ENCODE measurements around the gene SLC33A1. TPM values are rescaled to one million over a fixed set of nuclear protein-coding genes. Genes with fewer than 3 reads are reported as not detected.

SLC33A1 gene
- total and polyA plus RNA-seq, 9 donors: 12.1 to 19.3 (median 14.5) TPM

DNA sequence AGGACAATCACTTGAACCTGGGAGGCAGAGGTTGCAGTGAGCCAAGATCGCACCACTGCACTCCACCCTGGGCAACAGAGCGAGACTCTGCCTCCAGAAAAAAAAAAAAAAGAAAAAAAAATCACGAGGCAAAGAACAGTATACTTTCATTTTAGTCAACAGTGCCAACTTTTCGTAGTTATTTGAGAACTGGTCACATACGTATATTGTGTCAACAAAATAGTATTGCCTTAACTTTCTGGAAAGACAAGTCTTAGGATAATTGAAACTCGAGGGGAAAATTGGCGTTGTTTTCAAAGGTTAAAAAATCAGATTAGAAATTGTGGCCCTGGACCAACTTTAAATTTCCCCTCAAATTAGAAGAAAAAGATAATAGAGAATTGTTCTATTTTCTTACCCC is 30.1 kb upstream of the SLC33A1 start:
- Histone ChIP-seq H3K27me3 (ENCODE audit: control insufficient read depth, insufficient read depth, low read length) (no peaks in the 10 kb centered on the region), H3K4me1 (ENCODE audit: control insufficient read depth, insufficient read depth, low read length) (no peaks in the 10 kb centered on the region), H3K9me3 (replicated peaks; ENCODE audit: control insufficient read depth, low read depth, low read length) (no peaks in the 10 kb centered on the region), H3K4me3 (ENCODE audit: low read length) (no peak overlapping the region), H3K27ac (ENCODE audit: low read length) (no peak overlapping the region), H3K36me3 (ENCODE audit: control insufficient read depth, insufficient read depth, low read length) (no peaks in the 10 kb centered on the region)
- no peak for DNase-seq
- no CpG with 5 or more reads among the region's 7 CpGs for WGBS (ENCODE audit: insufficient coverage)

DNA sequence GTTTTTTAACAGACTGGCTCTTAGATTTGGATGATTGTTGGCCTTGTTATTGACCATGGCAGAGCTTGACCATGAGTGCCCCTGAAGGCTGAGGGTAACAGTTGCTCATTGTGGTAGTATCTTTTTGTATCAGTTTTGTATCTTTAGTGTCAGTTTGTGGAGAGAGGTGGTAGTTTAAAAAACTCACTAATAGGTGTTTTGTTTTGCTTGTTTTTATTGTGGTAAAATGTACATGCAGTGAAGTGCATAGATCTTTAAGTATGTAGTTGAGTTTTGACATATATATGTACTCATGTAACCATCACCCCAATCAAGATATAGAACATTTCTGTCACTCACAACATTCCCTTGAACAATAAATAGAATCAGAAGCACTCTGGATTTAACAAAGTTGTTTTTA is 26.1 kb upstream of the SLC33A1 start:
- DNase-seq: no peak
- Histone ChIP-seq H3K9me3 (replicated peaks; ENCODE audit: control insufficient read depth, low read depth, low read length) (no peaks in the 10 kb centered on the region), H3K4me1 (ENCODE audit: control insufficient read depth, insufficient read depth, low read length) (peaks cover 2% of the 10 kb centered on the region), H3K36me3 (ENCODE audit: control insufficient read depth, insufficient read depth, low read length) (no peaks in the 10 kb centered on the region), H3K4me3 (ENCODE audit: low read length) (no peak overlapping the region), H3K27me3 (ENCODE audit: control insufficient read depth, insufficient read depth, low read length) (no peaks in the 10 kb centered on the region), H3K27ac (ENCODE audit: low read length) (no peak overlapping the region)

DNA sequence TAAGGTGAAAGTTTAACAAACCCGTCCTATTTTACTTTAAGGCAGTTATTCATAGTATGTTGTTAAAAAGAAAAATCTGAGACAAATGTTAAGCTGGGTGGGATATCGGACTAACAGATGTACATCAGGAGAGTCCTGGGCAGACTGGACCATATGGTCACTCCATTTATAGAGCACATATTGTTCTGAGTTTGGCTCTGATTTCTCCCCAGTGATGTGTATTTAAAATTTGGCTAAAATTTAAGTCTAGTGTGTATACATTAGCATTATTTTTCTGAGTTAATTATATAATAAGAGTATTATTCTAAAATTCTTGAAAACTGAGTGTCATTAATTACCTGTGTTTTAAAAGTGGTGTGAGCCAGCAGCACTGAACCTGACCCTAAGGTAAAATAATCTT is 22.3 kb upstream of the SLC33A1 start:
- Histone ChIP-seq H3K4me3 (ENCODE audit: low read length) (no peak overlapping the region), H3K4me1 (ENCODE audit: control insufficient read depth, insufficient read depth, low read length) (peaks cover 4% of the 10 kb centered on the region), H3K36me3 (ENCODE audit: control insufficient read depth, insufficient read depth, low read length) (no peaks in the 10 kb centered on the region), H3K27me3 (ENCODE audit: control insufficient read depth, insufficient read depth, low read length) (no peaks in the 10 kb centered on the region), H3K27ac (ENCODE audit: low read length) (no peak overlapping the region), H3K9me3 (replicated peaks; ENCODE audit: control insufficient read depth, low read depth, low read length) (no peaks in the 10 kb centered on the region)
- DNase-seq: peak; percentile 41
- WGBS (ENCODE audit: insufficient coverage): no CpG with 5 or more reads among the region's 2 CpGs

DNA sequence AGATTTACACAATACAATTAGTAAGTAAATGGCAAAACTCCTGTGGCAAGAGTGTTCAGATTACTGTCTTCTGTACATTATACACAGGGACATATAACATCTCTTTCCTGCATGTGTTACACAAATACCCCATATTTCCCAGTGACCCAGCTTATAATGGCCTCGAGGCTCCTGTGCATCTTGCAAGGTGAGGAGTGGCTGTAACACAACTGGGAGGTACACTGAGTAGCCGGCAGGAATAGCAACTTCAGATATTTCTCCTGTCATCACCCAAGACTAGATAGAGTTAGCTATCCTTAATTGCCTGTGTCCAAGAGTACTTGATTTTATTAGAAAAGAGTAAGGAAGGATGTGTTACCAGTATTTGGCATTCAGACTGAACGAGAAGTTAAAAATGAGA is 21.8 kb upstream of the SLC33A1 start:
- no peaks in the 10 kb centered on the region for H3K36me3 ChIP-seq (ENCODE audit: control insufficient read depth, insufficient read depth, low read length)
- no CpG with 5 or more reads among the region's 3 CpGs for WGBS (ENCODE audit: insufficient coverage)
- H3K4me1 ChIP-seq (ENCODE audit: control insufficient read depth, insufficient read depth, low read length): peaks cover 4% of the 10 kb centered on the region
- H3K27ac ChIP-seq (ENCODE audit: low read length): no peak overlapping the region
- no peaks in the 10 kb centered on the region for H3K27me3 ChIP-seq (ENCODE audit: control insufficient read depth, insufficient read depth, low read length)
- no peak overlapping the region for H3K4me3 ChIP-seq (ENCODE audit: low read length)
- no peak for DNase-seq
- H3K9me3 ChIP-seq (replicated peaks; ENCODE audit: control insufficient read depth, low read depth, low read length): no peaks in the 10 kb centered on the region

DNA sequence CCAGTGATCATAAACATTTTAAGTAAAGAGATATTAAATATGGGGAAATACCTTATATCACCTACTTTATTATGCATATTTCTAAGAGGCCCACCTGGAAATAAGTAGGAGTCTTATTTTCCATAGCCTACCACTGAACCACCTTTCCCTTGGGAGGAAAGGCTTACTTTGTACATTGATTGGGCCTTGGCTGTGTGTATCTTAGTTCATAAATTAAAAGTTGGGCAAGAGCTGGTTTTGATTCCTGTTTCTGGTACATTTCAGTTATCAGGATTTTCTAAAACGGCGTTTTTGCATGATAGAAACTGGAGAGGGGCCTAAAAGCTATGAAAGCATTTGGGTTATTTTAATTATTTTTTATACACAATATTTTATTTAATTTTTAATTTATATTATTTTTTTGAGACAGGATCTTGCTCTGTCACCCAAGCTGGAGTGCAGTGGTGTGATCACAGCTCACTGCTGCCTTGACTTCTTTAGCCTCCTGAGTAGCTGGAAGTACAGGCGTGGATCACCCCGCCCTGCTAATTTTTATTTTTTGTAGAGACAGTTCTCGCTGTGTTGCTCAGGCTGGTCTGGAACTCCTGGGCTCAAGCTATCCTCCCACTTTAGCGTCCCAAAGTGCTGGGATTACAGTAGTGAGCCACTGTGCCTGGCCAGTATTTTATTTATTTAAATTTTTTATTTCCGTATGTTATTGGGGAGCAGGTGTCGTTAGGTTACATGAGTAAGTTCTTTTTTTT is 18.8 kb upstream of the SLC33A1 start:
- no peak overlapping the region for H3K27ac ChIP-seq (ENCODE audit: low read length)
- no peak overlapping the region for H3K4me3 ChIP-seq (ENCODE audit: low read length)
- H3K27me3 ChIP-seq (ENCODE audit: control insufficient read depth, insufficient read depth, low read length): no peaks in the 10 kb centered on the region
- H3K36me3 ChIP-seq (ENCODE audit: control insufficient read depth, insufficient read depth, low read length): no peaks in the 10 kb centered on the region
- H3K4me1 ChIP-seq (ENCODE audit: control insufficient read depth, insufficient read depth, low read length): peaks cover 8% of the 10 kb centered on the region
- no peak for DNase-seq
- WGBS (ENCODE audit: insufficient coverage): no CpG with 5 or more reads among the region's 8 CpGs
- no peaks in the 10 kb centered on the region for H3K9me3 ChIP-seq (replicated peaks; ENCODE audit: control insufficient read depth, low read depth, low read length)

DNA sequence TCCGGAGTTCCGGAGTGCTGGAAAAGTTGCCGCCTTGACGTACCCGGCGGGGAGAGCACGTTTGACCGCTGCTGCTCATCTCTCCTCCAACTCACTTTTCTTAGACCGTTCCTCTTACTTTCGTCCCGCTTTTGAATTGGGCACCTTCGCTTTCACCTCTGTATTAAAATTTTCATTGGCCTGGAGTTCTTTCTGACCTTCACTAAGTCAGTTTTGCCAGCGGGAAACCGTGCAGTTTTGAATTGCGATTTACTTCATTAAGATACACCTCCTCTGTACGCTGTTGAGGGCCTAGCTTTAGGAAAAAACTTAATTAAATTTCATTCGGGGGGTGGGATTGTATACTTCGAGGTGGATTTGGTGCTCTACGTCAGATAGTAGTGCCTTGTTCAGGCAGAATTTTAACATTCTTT is 17.5 kb upstream of the SLC33A1 start:
- H3K27ac ChIP-seq (ENCODE audit: low read length): peak overlapping the region; percentile 96
- DNase-seq: no peak
- no peaks in the 10 kb centered on the region for H3K36me3 ChIP-seq (ENCODE audit: control insufficient read depth, insufficient read depth, low read length)
- H3K27me3 ChIP-seq (ENCODE audit: control insufficient read depth, insufficient read depth, low read length): no peaks in the 10 kb centered on the region
- 0% methylated on average over 14 of the region's 19 CpGs for WGBS (ENCODE audit: insufficient coverage)
- no peaks in the 10 kb centered on the region for H3K9me3 ChIP-seq (replicated peaks; ENCODE audit: control insufficient read depth, low read depth, low read length)
- H3K4me1 ChIP-seq (ENCODE audit: control insufficient read depth, insufficient read depth, low read length): peaks cover 8% of the 10 kb centered on the region
- H3K4me3 ChIP-seq (ENCODE audit: low read length): peak overlapping the region; percentile 95

DNA sequence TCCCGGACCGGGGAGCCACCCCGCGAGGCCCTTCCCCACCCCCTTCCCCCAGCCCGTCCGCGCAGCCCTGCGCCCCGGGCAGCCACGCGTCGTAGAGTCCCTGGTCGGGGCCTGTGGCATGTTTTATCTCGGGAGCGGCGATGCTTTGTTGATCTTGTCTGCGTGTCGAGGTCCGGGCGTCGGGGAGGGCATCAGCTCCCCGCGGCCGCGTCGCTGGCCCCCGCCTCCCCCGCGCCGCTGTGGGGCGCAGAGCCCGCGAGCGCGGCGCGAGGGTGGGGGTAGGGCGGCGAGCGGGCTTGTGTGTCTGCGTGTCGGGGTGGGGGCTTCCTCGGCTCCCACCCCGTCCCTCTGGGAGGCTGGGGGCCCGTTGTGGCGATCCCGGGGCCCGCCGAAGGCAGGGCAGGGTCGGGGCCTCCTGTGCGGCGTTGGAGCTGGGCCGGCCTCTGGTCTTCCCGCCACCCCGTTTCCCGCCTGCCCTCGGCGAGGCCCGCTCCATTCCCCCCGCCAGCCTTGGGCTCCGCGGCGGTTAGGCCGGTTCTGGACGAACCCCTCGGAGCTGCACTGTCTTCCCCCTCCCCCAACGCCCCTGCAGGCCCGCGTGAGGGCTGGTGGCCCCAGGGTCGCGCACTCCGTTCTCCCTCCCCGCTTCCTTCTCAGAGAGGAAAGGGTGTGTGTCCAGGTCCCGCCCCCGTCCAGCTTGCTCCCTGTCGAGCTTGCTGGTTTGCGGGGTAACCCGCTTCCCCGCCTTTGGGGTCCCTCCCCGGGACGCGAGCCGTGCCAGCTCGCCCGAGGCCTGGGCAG is 16.9 kb upstream of the SLC33A1 start:
- H3K4me1 ChIP-seq (ENCODE audit: control insufficient read depth, insufficient read depth, low read length): peaks cover 8% of the 10 kb centered on the region
- H3K27ac ChIP-seq (ENCODE audit: low read length): peak overlapping the region; percentile 96
- peak overlapping the region; percentile 95 for H3K4me3 ChIP-seq (ENCODE audit: low read length)
- WGBS (ENCODE audit: insufficient coverage): 0% methylated on average over 63 of the region's 85 CpGs
- peak; percentile 76 for DNase-seq
- H3K27me3 ChIP-seq (ENCODE audit: control insufficient read depth, insufficient read depth, low read length): no peaks in the 10 kb centered on the region
- no peaks in the 10 kb centered on the region for H3K36me3 ChIP-seq (ENCODE audit: control insufficient read depth, insufficient read depth, low read length)
- H3K9me3 ChIP-seq (replicated peaks; ENCODE audit: control insufficient read depth, low read depth, low read length): no peaks in the 10 kb centered on the region

DNA sequence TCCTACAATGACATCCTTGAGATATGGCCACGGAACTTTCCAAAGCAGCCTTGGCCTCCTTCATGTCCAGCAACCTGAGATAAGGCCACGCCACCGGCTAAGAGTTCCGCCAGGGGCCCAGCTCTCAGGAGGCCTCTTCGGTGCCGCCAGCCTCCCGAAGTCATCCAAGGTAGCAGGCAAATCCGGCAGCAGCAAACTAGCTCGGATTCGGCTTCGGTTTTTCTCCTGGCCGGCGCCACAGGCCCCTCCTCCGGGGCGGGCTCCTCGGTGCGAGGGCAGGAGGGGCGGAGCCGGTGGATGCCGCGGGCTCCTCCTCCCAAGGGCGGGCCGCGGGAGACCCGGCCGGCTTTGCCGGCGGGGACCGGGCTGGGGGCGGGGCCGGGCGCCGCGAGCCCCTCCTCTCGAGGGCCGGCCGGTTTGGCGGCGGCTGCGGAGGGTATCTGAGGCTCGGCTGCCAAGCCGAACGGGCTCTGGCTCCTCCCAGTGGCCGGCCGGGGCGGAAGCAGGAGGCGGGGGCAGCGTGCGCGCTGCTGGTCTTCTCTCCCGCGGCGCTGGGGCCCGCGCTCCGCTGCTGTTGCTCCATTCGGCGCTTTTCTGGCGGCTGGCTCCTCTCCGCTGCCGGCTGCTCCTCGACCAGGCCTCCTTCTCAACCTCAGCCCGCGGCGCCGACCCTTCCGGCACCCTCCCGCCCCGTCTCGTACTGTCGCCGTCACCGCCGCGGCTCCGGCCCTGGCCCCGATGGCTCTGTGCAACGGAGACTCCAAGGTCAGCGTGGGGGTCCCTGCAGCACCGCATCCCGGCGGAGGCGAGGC is 16.1 kb upstream of the SLC33A1 start, which contains the start of gene GMPS:
Gene GMPS (plus strand): TSS at position 518 of the 812 bp plus-strand sequence. CDS start 221 bp downstream, at position 739.
- H3K4me3 ChIP-seq (ENCODE audit: low read length): peak within 1 kb of the TSS; percentile 95
- H3K4me1 ChIP-seq (ENCODE audit: control insufficient read depth, insufficient read depth, low read length): peaks cover 6% of the 10 kb centered on the region
- H3K36me3 ChIP-seq (ENCODE audit: control insufficient read depth, insufficient read depth, low read length): no peaks in the 10 kb centered on the region
- under 1% methylated on average over 83 of the region's 83 CpGs for WGBS (ENCODE audit: insufficient coverage)
- H3K27ac ChIP-seq (ENCODE audit: low read length): peak within 1 kb of the TSS; percentile 96
- DNase-seq: peak; percentile 98
- no peaks in the 10 kb centered on the region for H3K9me3 ChIP-seq (replicated peaks; ENCODE audit: control insufficient read depth, low read depth, low read length)
- H3K27me3 ChIP-seq (ENCODE audit: control insufficient read depth, insufficient read depth, low read length): no peaks in the 10 kb centered on the region

DNA sequence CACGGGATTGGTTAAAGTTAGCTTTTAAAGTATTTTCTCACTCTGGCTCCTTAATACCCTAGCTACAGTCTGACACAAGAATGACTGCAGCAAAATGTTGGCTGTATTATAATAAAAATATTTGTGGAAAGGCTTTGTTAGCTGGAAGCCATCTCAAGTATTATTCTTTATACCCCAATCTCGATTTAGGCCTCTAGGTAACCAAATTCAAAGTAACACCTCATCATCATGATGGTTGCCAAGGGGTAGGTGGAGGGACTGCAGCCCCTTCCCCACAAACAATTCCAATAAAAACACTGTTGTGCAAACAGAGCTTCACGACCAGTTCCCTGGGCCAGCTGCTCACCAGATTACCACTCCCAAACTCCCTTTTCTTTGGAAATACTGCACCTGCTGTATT is 15.5 kb upstream of the SLC33A1 start:
- Histone ChIP-seq H3K36me3 (ENCODE audit: control insufficient read depth, insufficient read depth, low read length) (no peaks in the 10 kb centered on the region), H3K27me3 (ENCODE audit: control insufficient read depth, insufficient read depth, low read length) (no peaks in the 10 kb centered on the region), H3K4me1 (ENCODE audit: control insufficient read depth, insufficient read depth, low read length) (peaks cover 6% of the 10 kb centered on the region), H3K4me3 (ENCODE audit: low read length) (peak overlapping the region; percentile 54), H3K9me3 (replicated peaks; ENCODE audit: control insufficient read depth, low read depth, low read length) (no peaks in the 10 kb centered on the region), H3K27ac (ENCODE audit: low read length) (peak overlapping the region; percentile 91)
- no peak for DNase-seq
- no CpG with 5 or more reads among the region's 3 CpGs for WGBS (ENCODE audit: insufficient coverage)

Measured in muscle of leg (tissue), 11 donors.